Putamen (tissue), 1 donor: ENCODE measurements around the gene CRIP1.
A peak's percentile ranks its signal among the peaks of the same experiment; 100 is the strongest.

Experiments used
- DNase-seq: peaks from one replicate; pipeline ENCODE4 v3.0.0-alpha.2; 2016; ENCODE audit warnings: low spot score

CRIP1 gene

GRCh38 chr14:105492971-105493871 is 6.5 kb downstream of the CRIP1 start:
- DNase-seq = no peak

GRCh38 chr14:105493921-105494605 is 7.4 kb downstream of the CRIP1 start:
- DNase-seq = no peak

- no peak for DNase-seq
Measured at GRCh38 chr14:105494606-105494929, 7.9 kb downstream of the CRIP1 start.

GRCh38 chr14:105495101-105495989 is 8.7 kb downstream of the CRIP1 start:
- no peak for DNase-seq

- DNase-seq = no peak
Measured at GRCh38 chr14:105495990-105496830, 9.5 kb downstream of the CRIP1 start.

GRCh38 chr14:105496831-105497591 is 10.3 kb downstream of the CRIP1 start:
- no peak for DNase-seq

- DNase-seq = no peak
Measured at GRCh38 chr14:105497671-105498429, 11.2 kb downstream of the CRIP1 start.

GRCh38 chr14:105498430-105499255 is 12.0 kb downstream of the CRIP1 start:
- peak; percentile 76 for DNase-seq

- peak; percentile 97 for DNase-seq
Measured at GRCh38 chr14:105499256-105500035, 12.8 kb downstream of the CRIP1 start.

- no peak for DNase-seq
Measured at GRCh38 chr14:105500036-105500725, 13.5 kb downstream of the CRIP1 start.

- no peak for DNase-seq
Measured at GRCh38 chr14:105500726-105501101, 14.0 kb downstream of the CRIP1 start.

- no peak for DNase-seq
Measured at GRCh38 chr14:105501504-105502291, 15.0 kb downstream of the CRIP1 start.

- no peak for DNase-seq
Measured at GRCh38 chr14:105502446-105503295, 16.0 kb downstream of the CRIP1 start.

GRCh38 chr14:105503296-105503640 is 16.6 kb downstream of the CRIP1 start:
- DNase-seq = no peak

- no peak for DNase-seq
Measured at GRCh38 chr14:105503935-105504692, 17.4 kb downstream of the CRIP1 start.
